ENCODE data around the gene MMP12. TPM values are rescaled to one million over a fixed set of nuclear protein-coding genes. Genes with fewer than 3 reads are reported as not detected.

MMP12 gene
- total and polyA plus RNA-seq, 12 donors = not detected

DNA sequence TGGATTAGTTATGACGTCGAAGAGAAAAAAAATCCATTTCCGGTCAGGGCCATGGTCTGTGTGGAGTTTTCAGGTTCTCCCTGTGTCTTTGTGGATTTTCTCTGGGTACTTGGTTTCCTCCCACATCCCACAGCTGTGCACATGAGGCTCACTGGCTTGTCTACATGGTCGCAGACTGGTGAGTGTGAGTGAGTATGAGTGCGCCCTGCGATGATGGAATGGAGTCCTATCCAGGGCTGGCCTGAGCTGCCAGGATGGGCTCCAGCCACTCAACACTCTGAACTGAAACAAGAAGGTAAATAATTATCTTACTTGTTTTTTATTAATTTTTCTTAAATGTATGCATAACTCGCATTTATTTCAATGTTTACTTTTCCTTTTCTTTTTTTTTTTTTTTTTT, 42.2 kb downstream of the MMP12 start:
- intact Hi-C loops (cut with DNase I) = no loop called here
- 84 to 91% (median 86%) methylated on average over 7 of the region's 7 CpGs for WGBS, 4 donors
- no peak for DNase-seq
- TF ChIP-seq, protein P1, sequence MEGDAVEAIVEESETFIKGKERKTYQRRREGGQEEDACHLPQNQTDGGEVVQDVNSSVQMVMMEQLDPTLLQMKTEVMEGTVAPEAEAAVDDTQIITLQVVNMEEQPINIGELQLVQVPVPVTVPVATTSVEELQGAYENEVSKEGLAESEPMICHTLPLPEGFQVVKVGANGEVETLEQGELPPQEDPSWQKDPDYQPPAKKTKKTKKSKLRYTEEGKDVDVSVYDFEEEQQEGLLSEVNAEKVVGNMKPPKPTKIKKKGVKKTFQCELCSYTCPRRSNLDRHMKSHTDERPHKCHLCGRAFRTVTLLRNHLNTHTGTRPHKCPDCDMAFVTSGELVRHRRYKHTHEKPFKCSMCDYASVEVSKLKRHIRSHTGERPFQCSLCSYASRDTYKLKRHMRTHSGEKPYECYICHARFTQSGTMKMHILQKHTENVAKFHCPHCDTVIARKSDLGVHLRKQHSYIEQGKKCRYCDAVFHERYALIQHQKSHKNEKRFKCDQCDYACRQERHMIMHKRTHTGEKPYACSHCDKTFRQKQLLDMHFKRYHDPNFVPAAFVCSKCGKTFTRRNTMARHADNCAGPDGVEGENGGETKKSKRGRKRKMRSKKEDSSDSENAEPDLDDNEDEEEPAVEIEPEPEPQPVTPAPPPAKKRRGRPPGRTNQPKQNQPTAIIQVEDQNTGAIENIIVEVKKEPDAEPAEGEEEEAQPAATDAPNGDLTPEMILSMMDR (IDR thresholded peaks at IDR 0.05) = no peak
- no peak for TF ChIP-seq POLR2A (IDR thresholded peaks at IDR 0.05)
- Histone ChIP-seq H3K9me3 (replicated peaks in 1 of 3) (no peaks in the 10 kb centered on the region), H3K4me3 (no peak overlapping the region), H3K4me1 (replicated peaks in 1 of 2) (no peaks in the 10 kb centered on the region), H3K27me3 (peaks cover 4% of the 10 kb centered on the region), H3K27ac (no peak overlapping the region), H3K36me3 (replicated peaks in 1 of 2) (no peaks in the 10 kb centered on the region)

- intact Hi-C loops (cut with DNase I) = no loop called here
- Histone ChIP-seq H3K27me3 (peaks cover 4% of the 10 kb centered on the region), H3K4me3 (no peak overlapping the region), H3K4me1 (replicated peaks in 1 of 2) (no peaks in the 10 kb centered on the region), H3K9me3 (replicated peaks in 1 of 3) (no peaks in the 10 kb centered on the region), H3K36me3 (replicated peaks in 1 of 2) (no peaks in the 10 kb centered on the region), H3K27ac (peak overlapping the region in 2 of 5 donors; percentile 23 to 43)
- 31 to 53% (median 33%) methylated on average over 36 to 38 of the region's 38 CpGs for WGBS, 4 donors
- no peak for TF ChIP-seq POLR2A (IDR thresholded peaks at IDR 0.05)
- TF ChIP-seq, protein P1 (IDR thresholded peaks at IDR 0.05) = peak in 3 of 6 experiments; percentile 25 to 60 (median 30)
- DNase-seq = peak in 6 of 7 donors; percentile 20 to 59 (median 44)
Observed at GRCh38 chr11:102831489-102832440, 43.0 kb downstream of the MMP12 start.

GRCh38 chr11:102831128-102831488, 43.7 kb downstream of the MMP12 start:
- intact Hi-C loops (cut with DNase I) = no loop called here
- DNase-seq = no peak
- Histone ChIP-seq H3K9me3 (replicated peaks in 1 of 3) (no peaks in the 10 kb centered on the region), H3K27me3 (peaks cover 4% of the 10 kb centered on the region), H3K36me3 (replicated peaks in 1 of 2) (no peaks in the 10 kb centered on the region), H3K27ac (no peak overlapping the region), H3K4me3 (no peak overlapping the region), H3K4me1 (replicated peaks in 1 of 2) (no peaks in the 10 kb centered on the region)
- 47 to 60% (median 55%) methylated on average over 2 of the region's 2 CpGs for WGBS, 4 donors
- TF ChIP-seq, protein P1 (IDR thresholded peaks at IDR 0.05) = no peak
- TF ChIP-seq POLR2A (IDR thresholded peaks at IDR 0.05) = no peak

GRCh38 chr11:102830001-102830727, 44.6 kb downstream of the MMP12 start:
- TF ChIP-seq, protein P1 (IDR thresholded peaks at IDR 0.05) = no peak
- no peak for TF ChIP-seq POLR2A (IDR thresholded peaks at IDR 0.05)
- WGBS, 4 donors = 54 to 59% (median 57%) methylated on average over 5 of the region's 5 CpGs
- Histone ChIP-seq H3K36me3 (replicated peaks in 1 of 2) (no peaks in the 10 kb centered on the region), H3K9me3 (replicated peaks in 1 of 3) (no peaks in the 10 kb centered on the region), H3K4me1 (replicated peaks in 1 of 2) (no peaks in the 10 kb centered on the region), H3K27me3 (peaks cover 4% of the 10 kb centered on the region), H3K4me3 (no peak overlapping the region), H3K27ac (no peak overlapping the region)
- DNase-seq = no peak
- intact Hi-C loops (cut with DNase I) = no loop called here
